SH-SY5Y (cell line): ENCODE measurements around the gene C19orf81.

ENCODE experiments used
- GATA2 ChIP-seq: IDR thresholded peaks from 2 replicates; pipeline ENCODE4 v1.6.1; 2011; ENCODE audit warnings: mild to moderate bottlenecking, low read depth, low read length
- GATA3 ChIP-seq: IDR thresholded peaks from 2 replicates; pipeline ENCODE4 v1.6.1; 2011; ENCODE audit warnings: low read depth, mild to moderate bottlenecking, low read length, moderate library complexity

- TF ChIP-seq GATA2 (no peak), GATA3 (no peak)
Observed at GRCh38 chr19:50624949-50625600, 24.2 kb upstream of the C19orf81 start.
